B cell (primary cell): ENCODE results near the gene NAIF1. TPM values are rescaled to one million over a fixed set of nuclear protein-coding genes. Genes with fewer than 3 reads are reported as not detected.

ENCODE experiments used
- ATAC-seq: fragments of 200-7000 bp; cut with Tn5 transposase; one replicate; pipeline ENCODE4 v1.10.0; 2021; ENCODE audit warnings: low read depth, mild to moderate bottlenecking, moderate number of reproducible peaks, moderate library complexity
- CTCF ChIA-PET: fragments of 350-600 bp; sonication (Branson Sonifier 250); formaldehyde crosslinking; loops from one replicate; lab custom pipeline; 2021; ENCODE audit warnings: antibody characterized with exemption, inconsistent platforms; lab: Charles Lee
- POLR2A ChIA-PET: fragments of 350-600 bp; sonication (Branson Sonifier 250); formaldehyde crosslinking; loops from one replicate; lab custom pipeline; 2021; ENCODE audit warnings: antibody characterized with exemption; lab: Charles Lee
- DNase-seq: peaks from one replicate; pipeline ENCODE4 v3.0.0; 2013
- H2AFZ ChIP-seq: 2 replicates; pipeline ENCODE4 v1.6.1; 2012; ENCODE audit warnings: mild to moderate bottlenecking, low read depth, low read length; ENCODE audit not compliant: insufficient read depth, poor library complexity, severe bottlenecking
- H3K27ac ChIP-seq, 2 donors: 1 replicate in 1 of 2; 2 replicates in 1 of 2; pipeline ENCODE4 v1.5.1; 2012 to 2013; ENCODE audit warnings: low read length in 2 of 2, mild to moderate bottlenecking in 2 of 2, moderate library complexity in 1 of 2
- H3K27me3 ChIP-seq, 4 experiments: fragments of 200-600 bp in 1 of 4; sonication (generic) in 1 of 4; replicated peaks in 1 of 4; 1 replicate in 2 of 4; 2 replicates in 2 of 4; pipeline versions ENCODE4 v1.6.1 to v1.7.0; 2013 to 2016; ENCODE audit warnings: low read length in 3 of 4, mild to moderate bottlenecking in 2 of 4, mixed read lengths in 1 of 4, moderate library complexity in 1 of 4; ENCODE audit not compliant: insufficient read depth in 4 of 4, control insufficient read depth in 3 of 4; ENCODE audit errors: control extremely low read depth in 1 of 4
- H3K36me3 ChIP-seq, 2 experiments: replicated peaks in 1 of 2; 1 replicate in 1 of 2; 2 replicates in 1 of 2; pipeline versions ENCODE4 v1.6.1 to v1.7.1; 2013; ENCODE audit warnings: low read length in 1 of 2; ENCODE audit not compliant: insufficient read depth in 2 of 2, control insufficient read depth in 1 of 2; ENCODE audit errors: control extremely low read depth in 1 of 2, extremely low read depth in 1 of 2
- H3K4me1 ChIP-seq, 2 donors: fragments of 200-600 bp in 1 of 2; sonication (generic) in 1 of 2; 1 replicate in 1 of 2; 2 replicates in 1 of 2; pipeline versions ENCODE4 v1.5.1 to v1.6.1; 2013 to 2017; ENCODE audit warnings: low read length in 2 of 2; ENCODE audit not compliant: control insufficient read depth in 2 of 2, insufficient read depth in 2 of 2
- H3K4me2 ChIP-seq: replicated peaks from 2 replicates; pipeline ENCODE3; 2012; ENCODE audit warnings: mild to moderate bottlenecking, low read depth, low read length; ENCODE audit not compliant: poor library complexity, severe bottlenecking
- H3K4me3 ChIP-seq, 5 experiments: fragments of 200-600 bp in 1 of 5; sonication (generic) in 1 of 5; 1 replicate in 3 of 5; 2 replicates in 2 of 5; pipeline versions ENCODE4 v1.5.1 to v1.7.0; 2011 to 2016; ENCODE audit warnings: low read length in 4 of 5, mild to moderate bottlenecking in 4 of 5, low read depth in 2 of 5, control low read depth in 1 of 5, moderate library complexity in 1 of 5; ENCODE audit not compliant: insufficient read depth in 1 of 5; ENCODE audit errors: control extremely low read depth in 1 of 5, extremely low read depth in 1 of 5
- H3K79me2 ChIP-seq: fragments of 200-600 bp; sonication (generic); one replicate; pipeline ENCODE4 v1.6.0; 2016; ENCODE audit warnings: low read length; ENCODE audit not compliant: control insufficient read depth, insufficient read depth
- H3K9ac ChIP-seq: fragments of 200-600 bp; sonication (generic); 2 replicates; pipeline ENCODE4 v1.6.1; 2017; ENCODE audit warnings: mild to moderate bottlenecking, low read length, moderate library complexity
- H3K9me3 ChIP-seq, 3 donors: one replicate each; pipeline versions ENCODE4 v1.6.1 to v1.7.1; 2013; ENCODE audit warnings: low read length in 2 of 3; ENCODE audit not compliant: control insufficient read depth in 2 of 3, insufficient read depth in 1 of 3; ENCODE audit errors: control extremely low read depth in 1 of 3
- H4K20me1 ChIP-seq: 2 replicates; pipeline ENCODE4 v1.6.0; 2012; ENCODE audit warnings: mild to moderate bottlenecking, low read length; ENCODE audit not compliant: insufficient read depth, control insufficient read depth, poor library complexity, severe bottlenecking
- H3K27ac Mint-ChIP-seq: one replicate; pipeline ENCODE4 v1.8.0; 2021; ENCODE audit warnings: mixed read lengths
- H3K27me3 Mint-ChIP-seq: one replicate; pipeline ENCODE4 v1.8.0; 2021; ENCODE audit warnings: mixed read lengths
- H3K4me1 Mint-ChIP-seq: one replicate; pipeline ENCODE4 v1.8.0; 2021; ENCODE audit warnings: mixed read lengths
- H3K4me3 Mint-ChIP-seq: one replicate; pipeline ENCODE4 v1.8.0; 2021; ENCODE audit warnings: mixed read lengths
- H3K9me3 Mint-ChIP-seq: one replicate; pipeline ENCODE4 v1.8.0; 2022; ENCODE audit warnings: mixed read lengths; ENCODE audit not compliant: insufficient read depth
- CTCF ChIP-seq: fragments of 200-600 bp; IDR thresholded peaks from one replicate; pipeline ENCODE4 v1.8.0; 2022; ENCODE audit warnings: antibody characterized with exemption, mild to moderate bottlenecking
- WGBS: methylation state at CpG from one replicate; pipeline ENCODE4 v1.1.5; 2013; ENCODE audit warnings: missing lambda C conversion rate; ENCODE audit not compliant: insufficient coverage; 5-methylcytosine and 5-hydroxymethylcytosine counted together
- intact Hi-C: fragments of 100-400 bp; cut with micrococcal nuclease; formaldehyde crosslinking; loops from one replicate; pipeline ENCODE4 v1.10.0; 2022
- polyA plus RNA-seq: library from polyadenylated mRNA; depleted of rRNA; stranded (reverse); fragments of >200 nt; gene quantifications from 2 replicates; pipeline ENCODE4 v1.2.3, GENCODE V29; 2012
- total RNA-seq, 2 donors: library from RNA; stranded (reverse); fragments of 120-200 nt in 1 of 2; gene quantifications; 1 replicate in 1 of 2; 2 replicates in 1 of 2; pipeline versions ENCODE4 v1.2.3 to v1.2.4, GENCODE V29; 2013 to 2022

NAIF1 gene
- total and polyA plus RNA-seq, 2 donors (not counting 1 experiment from before 2014, with no cell fraction given), result 11.4 to 16.6 TPM

- peak overlapping the region; percentile 65 for H3K4me2 ChIP-seq
- POLR2A ChIA-PET, result interaction anchor here (0.5 to 1.9 kb wide), 11 partner anchors 8 to 896 kb away, joined by 3 to 12 read pairs (median 4); partner anchors contain the start of genes NAIF1, PTGES2 and SLC25A25
- 90% methylated on average over 11 of the region's 16 CpGs for WGBS
These were observed 49.3 kb upstream of the NAIF1 start for GRCh38 chr9:128116104-128117083.

More at GRCh38 chr9:128116104-128117083, 49.3 kb upstream of the NAIF1 start:
- H3K4me1 ChIP-seq, result peaks cover 37 to 42% of the 10 kb centered on the region in 2 donors
- CTCF ChIA-PET, result interaction anchor here (0.8 to 5.7 kb wide), 27 partner anchors 11 to 247 kb away, joined by 3 to 49 read pairs (median 6); partner anchors contain the start of genes EEIG1, NAIF1, PTGES2 and SLC25A25
- H3K9me3 Mint-ChIP-seq, result no peaks in the 10 kb centered on the region
- H3K4me3 Mint-ChIP-seq, result peak overlapping the region; percentile 69
- intact Hi-C loops, result loop anchor here (1.0 to 5.0 kb wide), 7 partner anchors 11 to 173 kb away; partner anchors contain the start of genes NAIF1 and PTGES2
- H3K27ac Mint-ChIP-seq, result peak overlapping the region; percentile 91
- H3K79me2 ChIP-seq, result peaks cover 8% of the 10 kb centered on the region
- peak overlapping the region; percentile 68 to 70 for H3K27ac ChIP-seq
- H3K4me1 Mint-ChIP-seq, result peaks cover 38% of the 10 kb centered on the region
- peaks cover 6% of the 10 kb centered on the region for H4K20me1 ChIP-seq
- no peak overlapping the region for H3K4me3 ChIP-seq
- H2AFZ ChIP-seq, result no peak overlapping the region
- H3K9me3 ChIP-seq, result peaks cover 0 to 6% (median 0%) of the 10 kb centered on the region in 3 donors
- H3K9ac ChIP-seq, result no peak overlapping the region
- peaks cover 0 to 17% of the 10 kb centered on the region in 2 experiments for H3K36me3 ChIP-seq
- no peaks in the 10 kb centered on the region for H3K27me3 Mint-ChIP-seq
- no peak for DNase-seq
- ATAC-seq, result no peak
- TF ChIP-seq CTCF, result no peak
- no peaks in the 10 kb centered on the region for H3K27me3 ChIP-seq
